OCI-LY1 (cell line): ENCODE results near the gene VMP1.
"Not testable (repeated sequence)": the region's sequence is repeated elsewhere in the genome, so short reads cannot be mapped to it uniquely, and the experiment has no call there.

ENCODE experiments used
- H2AFZ ChIP-seq: fragments of 200-600 bp; sonication (generic), shearing (Covaris generic); 2 replicates; pipeline ENCODE4 v1.6.0; 2014; ENCODE audit warnings: antibody characterized with exemption, mild to moderate bottlenecking, low read length
- H3F3A ChIP-seq: fragments of 200-600 bp; sonication (generic), shearing (Covaris generic); 2 replicates; pipeline ENCODE4 v1.6.0; 2014; ENCODE audit warnings: mild to moderate bottlenecking, antibody characterized with exemption, low read length, moderate library complexity; ENCODE audit not compliant: insufficient read depth
- H3K27ac ChIP-seq: fragments of 200-600 bp; sonication (generic); 2 replicates; pipeline ENCODE4 v1.5.1; 2014; ENCODE audit warnings: low read length, mixed run types, mild to moderate bottlenecking, low read depth; ENCODE audit not compliant: poor library complexity, severe bottlenecking
- H3K27me3 ChIP-seq: fragments of 200-600 bp; sonication (generic); 2 replicates; pipeline ENCODE4 v1.6.0; 2014; ENCODE audit warnings: antibody characterized with exemption, mild to moderate bottlenecking, low read length, moderate library complexity; ENCODE audit not compliant: insufficient read depth
- H3K36me3 ChIP-seq: fragments of 200-600 bp; sonication (generic); 2 replicates; pipeline ENCODE4 v1.6.1; 2014; ENCODE audit warnings: mild to moderate bottlenecking, antibody characterized with exemption, low read length, moderate library complexity, mixed read lengths; ENCODE audit not compliant: insufficient read depth
- H3K4me1 ChIP-seq: fragments of 200-600 bp; sonication (generic); 2 replicates; pipeline ENCODE4 v1.5.1; 2014; ENCODE audit warnings: mild to moderate bottlenecking, low read length, moderate library complexity; ENCODE audit not compliant: insufficient read depth, severe bottlenecking
- H3K4me2 ChIP-seq: fragments of 200-600 bp; sonication (generic), shearing (Covaris generic); 2 replicates; pipeline ENCODE4 v1.6.1; 2014; ENCODE audit warnings: low read length
- H3K4me3 ChIP-seq: fragments of 200-600 bp; sonication (generic); 2 replicates; pipeline ENCODE4 v1.5.1; 2014; ENCODE audit warnings: low read length, low read depth, mild to moderate bottlenecking, mixed read lengths; ENCODE audit not compliant: poor library complexity, severe bottlenecking
- H3K79me2 ChIP-seq: fragments of 200-600 bp; shearing (Covaris generic); 2 replicates; pipeline ENCODE4 v1.6.1; 2016; ENCODE audit warnings: mixed run types, low read length, mixed read lengths; ENCODE audit not compliant: insufficient read depth
- H3K9ac ChIP-seq: fragments of 200-600 bp; sonication (generic), shearing (Covaris generic); 2 replicates; pipeline ENCODE4 v1.6.1; 2014; ENCODE audit warnings: mild to moderate bottlenecking, low read length, mixed read lengths
- H3K9me2 ChIP-seq: fragments of 200-600 bp; sonication (generic), shearing (Covaris generic); 2 replicates; pipeline ENCODE4 v1.6.1; 2014; ENCODE audit warnings: low read depth, mild to moderate bottlenecking, low read length, mixed read lengths
- H3K9me3 ChIP-seq: fragments of 200-600 bp; shearing (Covaris generic); 2 replicates; pipeline ENCODE4 v1.6.1; 2014; ENCODE audit warnings: low read length, mixed read lengths
- H4K20me1 ChIP-seq: fragments of 200-600 bp; sonication (generic), shearing (Covaris generic); 2 replicates; pipeline ENCODE4 v1.6.0; 2016; ENCODE audit warnings: mild to moderate bottlenecking, low read length; ENCODE audit not compliant: insufficient read depth
- CTCF ChIP-seq: fragments of 200-600 bp; sonication (generic), shearing (Covaris generic); IDR thresholded peaks from 2 replicates; pipeline ENCODE4 v1.5.1; 2017; ENCODE audit warnings: mild to moderate bottlenecking, antibody characterized with exemption, low read length, moderate library complexity, mixed read lengths
- EZH2 ChIP-seq: fragments of 200-600 bp; sonication (generic), shearing (Covaris generic); IDR thresholded peaks from 2 replicates; pipeline ENCODE4 v1.8.0; 2017; ENCODE audit warnings: borderline replicate concordance, mixed run types, mild to moderate bottlenecking, antibody characterized with exemption, low read length, moderate library complexity, mixed read lengths

Gene VMP1

GRCh38 chr17:59826706-59827453 lies 119.4 kb downstream of the VMP1 start:
- Histone ChIP-seq H3K4me3 (no peak overlapping the region), H4K20me1 (no peaks in the 10 kb centered on the region), H3K36me3 (no peaks in the 10 kb centered on the region), H3K9ac (no peak overlapping the region), H2AFZ (no peak overlapping the region), H3K79me2 (no peaks in the 10 kb centered on the region), H3K27ac (no peak overlapping the region), H3K4me1 (peaks cover 53% of the 10 kb centered on the region), H3K27me3 (no peaks in the 10 kb centered on the region), H3K9me2 (no peaks in the 10 kb centered on the region), H3K9me3 (no peaks in the 10 kb centered on the region), H3F3A (no peaks in the 10 kb centered on the region), H3K4me2 (no peak overlapping the region)
- TF ChIP-seq EZH2 (no peak), CTCF (no peak)

- Histone ChIP-seq H4K20me1 (no peaks in the 10 kb centered on the region), H3K79me2 (no peaks in the 10 kb centered on the region), H3K4me3 (no peak overlapping the region), H3K4me2 (peak overlapping the region; percentile 19; the same call in 1 of the 2 replicates), H2AFZ (no peak overlapping the region), H3K9me3 (no peaks in the 10 kb centered on the region), H3K27me3 (no peaks in the 10 kb centered on the region), H3K9me2 (no peaks in the 10 kb centered on the region), H3K36me3 (no peaks in the 10 kb centered on the region), H3K4me1 (peaks cover 57% of the 10 kb centered on the region), H3F3A (no peaks in the 10 kb centered on the region), H3K9ac (peak overlapping the region; percentile 28; the same call in 1 of the 2 replicates), H3K27ac (peak overlapping the region; percentile 78)
- TF ChIP-seq EZH2 (no peak), CTCF (no peak)
These were observed 120.4 kb downstream of the VMP1 start for GRCh38 chr17:59827721-59828477.

- no peak for TF ChIP-seq EZH2
- no peak for TF ChIP-seq CTCF
- peak overlapping the region; percentile 19; the same call in 1 of the 2 replicates for H3K4me2 ChIP-seq
- H3K4me1 ChIP-seq: peaks cover 61% of the 10 kb centered on the region
These were observed 121.0 kb downstream of the VMP1 start for GRCh38 chr17:59828478-59828760.

GRCh38 chr17:59828819-59829216 lies 121.4 kb downstream of the VMP1 start:
- not testable (repeated sequence) for H3K36me3 ChIP-seq, H3K9me2 ChIP-seq, H2AFZ ChIP-seq, H3K79me2 ChIP-seq, H3K9ac ChIP-seq, H3K27me3 ChIP-seq, H3K9me3 ChIP-seq, H3F3A ChIP-seq, H4K20me1 ChIP-seq
- peak overlapping the region; percentile 78 for H3K27ac ChIP-seq
- H3K4me1 ChIP-seq: peaks cover 64% of the 10 kb centered on the region
- H3K4me3 ChIP-seq: peak overlapping the region; percentile 9
- H3K4me2 ChIP-seq: peak overlapping the region; percentile 59

More at GRCh38 chr17:59828478-59828760, 121.0 kb downstream of the VMP1 start:
- H3F3A ChIP-seq: no peaks in the 10 kb centered on the region
- peak overlapping the region; percentile 78 for H3K27ac ChIP-seq
- no peaks in the 10 kb centered on the region for H3K36me3 ChIP-seq
- H2AFZ ChIP-seq: no peak overlapping the region
- H3K9me2 ChIP-seq: no peaks in the 10 kb centered on the region
- no peaks in the 10 kb centered on the region for H4K20me1 ChIP-seq
- no peak overlapping the region for H3K4me3 ChIP-seq
- no peaks in the 10 kb centered on the region for H3K9me3 ChIP-seq
- no peaks in the 10 kb centered on the region for H3K79me2 ChIP-seq
- peak overlapping the region; percentile 28; the same call in 1 of the 2 replicates for H3K9ac ChIP-seq
- no peaks in the 10 kb centered on the region for H3K27me3 ChIP-seq
